AG09319 (cell line): ENCODE data around the gene FRMD3.

Experiments
- DNase-seq: peaks from one replicate; pipeline ENCODE4 v3.0.0-alpha.2; 2010; ENCODE audit warnings: low read depth; ENCODE audit errors: extremely low read depth
- TF ChIP-seq, protein P1 (sequence below): IDR thresholded peaks from 2 replicates; pipeline ENCODE4 v1.5.1; 2011; ENCODE audit warnings: low read depth, mild to moderate bottlenecking, inconsistent platforms, low read length, moderate library complexity

FRMD3 gene

DNA sequence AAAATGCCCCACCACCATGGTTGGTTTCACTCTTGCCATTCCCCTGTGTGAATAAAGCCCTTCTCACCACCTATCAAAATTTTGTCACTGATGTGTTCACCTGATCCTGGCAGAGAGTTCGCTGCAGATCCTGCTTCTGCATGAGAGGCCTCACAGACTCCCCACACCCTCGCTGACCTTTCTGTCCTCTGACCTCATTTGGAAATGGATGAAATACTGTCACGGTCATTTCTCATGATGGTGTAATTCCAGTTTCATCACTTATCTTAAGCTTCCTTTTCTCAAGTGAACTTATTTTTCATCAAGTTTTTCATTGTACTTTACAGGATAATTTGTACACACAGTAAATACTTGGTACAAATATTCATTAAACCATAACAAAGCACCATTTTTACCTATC, 131.3 kb downstream of the FRMD3 start:
- TF ChIP-seq, protein P1, sequence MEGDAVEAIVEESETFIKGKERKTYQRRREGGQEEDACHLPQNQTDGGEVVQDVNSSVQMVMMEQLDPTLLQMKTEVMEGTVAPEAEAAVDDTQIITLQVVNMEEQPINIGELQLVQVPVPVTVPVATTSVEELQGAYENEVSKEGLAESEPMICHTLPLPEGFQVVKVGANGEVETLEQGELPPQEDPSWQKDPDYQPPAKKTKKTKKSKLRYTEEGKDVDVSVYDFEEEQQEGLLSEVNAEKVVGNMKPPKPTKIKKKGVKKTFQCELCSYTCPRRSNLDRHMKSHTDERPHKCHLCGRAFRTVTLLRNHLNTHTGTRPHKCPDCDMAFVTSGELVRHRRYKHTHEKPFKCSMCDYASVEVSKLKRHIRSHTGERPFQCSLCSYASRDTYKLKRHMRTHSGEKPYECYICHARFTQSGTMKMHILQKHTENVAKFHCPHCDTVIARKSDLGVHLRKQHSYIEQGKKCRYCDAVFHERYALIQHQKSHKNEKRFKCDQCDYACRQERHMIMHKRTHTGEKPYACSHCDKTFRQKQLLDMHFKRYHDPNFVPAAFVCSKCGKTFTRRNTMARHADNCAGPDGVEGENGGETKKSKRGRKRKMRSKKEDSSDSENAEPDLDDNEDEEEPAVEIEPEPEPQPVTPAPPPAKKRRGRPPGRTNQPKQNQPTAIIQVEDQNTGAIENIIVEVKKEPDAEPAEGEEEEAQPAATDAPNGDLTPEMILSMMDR, result no peak
- no peak for DNase-seq

GRCh38 chr9:83405759-83406158, 132.4 kb downstream of the FRMD3 start:
- TF ChIP-seq, protein P1, result peak; percentile 7
- DNase-seq, result no peak

- DNase-seq, result peak; percentile 3
- TF ChIP-seq, protein P1, result no peak
Measured at GRCh38 chr9:83403527-83404238, 134.5 kb downstream of the FRMD3 start.

GRCh38 chr9:83401328-83401900, 136.8 kb downstream of the FRMD3 start:
- TF ChIP-seq, protein P1, result no peak

GRCh38 chr9:83396813-83397212, 141.4 kb downstream of the FRMD3 start:
- TF ChIP-seq, protein P1, result no peak

More at GRCh38 chr9:83401328-83401900, 136.8 kb downstream of the FRMD3 start:
- no peak for DNase-seq

DNA sequence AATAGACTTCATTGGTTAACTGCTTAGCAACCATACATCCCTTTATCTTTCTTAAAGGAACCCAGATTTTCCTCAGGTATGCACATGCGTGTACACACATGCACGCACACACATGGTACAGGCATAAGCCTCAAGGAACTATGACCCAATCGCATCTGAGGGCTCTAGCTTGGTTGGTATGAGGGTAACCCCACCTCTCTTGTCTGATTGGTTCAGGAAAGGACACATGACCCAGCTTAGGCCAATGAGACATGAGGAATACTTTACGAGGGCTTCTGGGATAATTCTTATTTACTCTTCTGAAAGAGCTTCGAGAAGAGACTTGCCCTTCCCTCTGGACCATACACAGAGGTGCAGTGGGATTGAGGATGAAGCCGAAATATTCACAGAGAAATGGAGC, 141.9 kb downstream of the FRMD3 start:
- no peak for DNase-seq
- TF ChIP-seq, protein P1, result no peak

More at GRCh38 chr9:83396813-83397212, 141.4 kb downstream of the FRMD3 start:
- no peak for DNase-seq

- TF ChIP-seq, protein P1, result no peak
- no peak for DNase-seq
Measured at GRCh38 chr9:83392228-83392627, 146.0 kb downstream of the FRMD3 start.
